DMS79 (cell line): ENCODE measurements around the gene GJD4.

Experiments used
- DNase-seq: peaks from one replicate; lab custom pipeline; 2025; lab: John Stamatoyannopoulos, UW

GJD4 gene

DNA sequence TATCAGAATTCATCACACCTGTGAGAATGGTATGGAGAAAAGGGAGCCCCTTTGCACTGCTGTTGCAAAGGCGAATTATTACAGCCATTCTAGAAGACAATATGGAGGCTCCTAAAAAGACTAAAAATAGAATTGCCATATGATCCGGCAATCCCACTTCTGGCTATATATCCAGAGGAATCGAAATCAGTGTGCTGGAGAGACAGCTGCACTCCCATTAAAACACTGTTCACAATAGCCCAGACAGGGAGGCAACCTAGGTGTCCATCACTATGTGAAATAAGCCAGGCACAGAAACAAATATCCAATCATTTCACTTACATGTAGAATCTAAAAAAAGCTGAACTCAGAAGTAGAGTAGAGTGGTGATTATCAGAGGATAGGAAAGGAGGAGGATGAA lies 26.0 kb upstream of the GJD4 start:
- DNase-seq, result no peak

DNA sequence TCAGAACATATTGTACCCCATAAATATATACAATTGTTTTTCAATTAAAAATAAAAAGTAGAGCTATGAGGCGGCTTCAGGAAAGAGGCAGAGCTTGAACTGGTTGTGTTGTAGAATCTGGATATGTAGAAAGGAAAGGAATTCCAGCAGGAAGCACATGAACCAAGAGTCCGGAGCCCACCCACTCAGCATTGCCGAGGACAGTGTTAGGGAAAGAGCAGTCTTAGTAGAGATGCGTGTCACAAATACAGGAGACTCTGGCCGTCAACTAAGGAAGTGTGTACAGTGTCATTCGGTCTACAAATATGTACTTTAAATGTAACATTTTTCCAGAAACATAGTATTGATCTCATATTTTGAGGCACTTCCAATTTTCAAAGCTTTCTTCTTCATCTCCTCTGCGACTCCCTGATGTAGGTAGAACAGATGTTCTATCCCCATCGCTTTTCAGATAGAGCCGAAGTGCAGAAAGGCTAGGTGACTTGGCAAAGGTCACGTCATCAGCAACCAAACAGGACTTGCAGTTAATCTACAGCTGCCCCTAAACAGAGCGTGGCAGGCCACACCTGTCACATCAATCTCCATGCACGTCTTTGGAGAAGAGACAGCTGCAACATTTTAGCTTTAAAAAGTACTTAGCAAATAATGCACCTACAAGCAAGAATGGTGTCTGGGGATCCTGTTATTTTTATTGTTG lies 25.3 kb upstream of the GJD4 start:
- no peak for DNase-seq

DNA sequence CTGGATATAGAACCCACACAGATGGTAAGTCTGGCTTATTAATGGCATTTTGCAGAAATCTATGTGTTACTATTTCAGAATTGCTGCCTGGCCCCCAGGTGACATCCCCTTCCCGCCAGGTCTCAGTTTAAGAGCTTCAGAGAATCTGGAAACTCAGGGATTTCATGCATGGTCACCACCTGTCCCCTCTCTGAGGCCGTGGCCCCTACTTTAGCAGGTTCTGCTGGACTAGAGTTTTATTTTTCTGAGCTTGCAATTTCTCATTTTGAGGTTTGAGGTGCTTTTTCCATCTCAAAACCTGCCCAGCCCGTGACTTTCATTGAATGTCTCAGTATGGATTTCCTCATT lies 24.7 kb upstream of the GJD4 start:
- DNase-seq, result no peak

DNA sequence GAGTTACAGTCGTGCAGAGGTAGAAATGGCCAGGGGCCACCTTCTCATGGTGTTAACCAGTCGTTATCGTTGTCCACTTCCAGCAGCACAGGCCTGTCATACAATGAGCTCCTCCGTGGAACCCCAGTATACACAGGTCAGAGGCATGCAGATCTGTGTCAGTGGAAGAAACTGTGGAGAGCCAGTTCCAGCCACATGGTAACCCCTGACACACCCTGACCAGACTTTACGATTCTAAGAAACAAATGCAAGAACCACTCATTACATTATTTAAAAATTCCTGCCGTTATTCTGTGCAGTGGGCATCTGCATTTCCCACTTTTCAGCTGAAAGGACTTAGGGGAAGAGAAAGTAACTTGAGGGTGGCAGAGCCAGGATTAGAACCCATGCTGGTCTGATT lies 23.5 kb upstream of the GJD4 start:
- DNase-seq, result no peak

DNA sequence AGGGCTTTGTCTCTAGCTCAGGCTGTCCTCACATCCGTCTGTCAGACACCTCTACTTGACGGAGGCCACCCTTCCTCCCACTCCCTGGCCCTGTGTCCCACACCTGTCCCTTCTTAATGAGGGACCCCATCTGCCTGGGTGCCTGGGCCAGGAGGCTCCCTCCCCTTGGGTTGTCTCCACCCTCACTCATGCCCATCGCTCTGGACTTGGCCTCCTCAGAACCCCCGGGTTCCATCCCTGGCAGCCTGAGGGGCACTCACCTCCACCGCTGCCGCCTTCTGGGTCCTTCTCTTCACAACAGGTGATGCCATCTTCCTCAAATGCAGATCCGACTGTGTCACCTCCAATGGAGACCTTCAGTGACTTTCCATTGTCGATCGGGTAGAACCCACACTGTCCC lies 20.2 kb upstream of the GJD4 start:
- DNase-seq, result no peak

DNA sequence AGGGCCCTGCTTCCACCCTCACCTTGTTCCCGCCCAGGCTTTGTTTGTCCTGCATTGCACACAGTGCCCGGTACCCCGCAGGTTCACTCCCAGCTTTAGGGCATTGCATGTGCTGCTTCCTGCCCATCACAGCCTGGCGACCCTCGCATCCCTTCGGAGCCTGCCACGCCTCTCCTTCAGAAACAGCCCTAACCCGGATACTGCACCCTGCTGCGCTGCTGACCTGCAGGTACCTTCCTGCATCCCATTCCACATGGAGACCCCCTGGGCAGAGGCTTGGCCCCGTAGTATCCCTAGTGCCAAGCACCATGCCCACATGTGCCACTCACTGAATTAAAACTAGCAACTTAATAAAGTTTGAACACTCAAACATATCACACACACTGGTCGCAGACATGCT lies 19.8 kb upstream of the GJD4 start:
- no peak for DNase-seq

DNA sequence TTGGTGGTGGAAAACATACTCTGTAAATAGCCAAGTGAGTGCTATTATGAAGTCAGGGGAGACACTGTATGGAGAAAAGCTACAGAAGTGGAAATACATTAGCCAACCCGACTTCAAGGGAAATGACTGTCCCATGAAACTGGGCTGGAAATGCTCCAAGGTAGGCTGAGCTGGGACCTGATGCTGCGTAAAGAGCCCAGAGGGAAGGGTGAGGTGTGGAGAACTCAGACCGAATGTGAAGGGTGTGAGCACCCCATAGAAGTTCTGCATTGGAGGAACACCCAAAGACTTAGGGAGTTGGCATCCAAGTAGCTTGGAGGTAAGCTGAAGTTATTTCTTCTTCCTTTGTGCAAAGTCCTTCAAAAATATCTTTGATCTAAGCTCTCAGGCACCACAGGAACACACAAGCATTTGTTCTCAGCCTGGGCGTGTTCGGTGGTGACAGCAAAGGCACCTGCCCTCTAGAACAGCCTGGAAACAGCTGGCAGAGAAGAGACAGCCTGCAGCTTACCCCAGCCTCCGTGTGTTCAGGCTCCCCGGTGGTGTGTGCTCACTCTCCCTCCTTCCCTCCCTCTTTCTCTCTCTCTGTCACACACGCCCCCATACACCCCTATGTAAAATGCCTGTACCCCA lies 19.1 kb upstream of the GJD4 start:
- DNase-seq, result no peak

DNA sequence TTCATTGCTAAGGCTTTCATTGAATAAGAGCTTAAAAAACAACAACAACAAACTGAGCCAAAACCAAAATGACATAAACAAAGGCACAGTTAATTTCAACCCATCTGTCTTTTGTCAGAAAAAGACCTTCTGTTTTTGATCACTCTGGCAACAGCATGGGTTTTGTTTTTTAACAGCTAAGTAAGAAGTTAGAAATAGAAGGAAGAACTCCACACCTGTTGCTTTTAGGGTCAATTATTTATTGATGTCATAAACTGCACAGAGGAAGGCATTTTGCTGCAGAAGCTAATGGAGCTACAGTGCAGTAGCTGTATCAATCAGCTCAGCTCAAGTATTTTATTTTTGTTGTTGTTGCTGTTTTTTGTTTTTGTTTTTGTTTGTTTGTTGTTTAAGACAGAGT lies 16.3 kb upstream of the GJD4 start:
- DNase-seq, result no peak

DNA sequence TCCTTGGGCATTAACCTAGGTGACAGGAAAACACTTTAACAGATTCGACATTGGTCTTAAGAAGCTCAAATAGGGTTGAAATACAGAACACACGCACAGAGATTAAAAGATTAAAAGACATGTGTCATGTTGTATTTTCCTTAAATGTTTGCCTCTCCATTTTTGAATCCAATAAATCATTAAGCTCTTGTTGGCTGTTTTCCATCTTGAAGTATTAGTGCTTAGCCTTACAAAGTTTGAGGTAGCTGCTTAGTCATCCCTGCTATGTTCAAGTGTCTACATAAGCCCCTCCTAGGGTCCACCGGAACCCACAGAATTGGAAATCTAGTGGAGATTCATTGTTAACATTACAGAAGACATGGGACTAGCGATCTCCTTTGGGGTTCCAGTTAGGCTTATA lies 12.7 kb upstream of the GJD4 start:
- no peak for DNase-seq

DNA sequence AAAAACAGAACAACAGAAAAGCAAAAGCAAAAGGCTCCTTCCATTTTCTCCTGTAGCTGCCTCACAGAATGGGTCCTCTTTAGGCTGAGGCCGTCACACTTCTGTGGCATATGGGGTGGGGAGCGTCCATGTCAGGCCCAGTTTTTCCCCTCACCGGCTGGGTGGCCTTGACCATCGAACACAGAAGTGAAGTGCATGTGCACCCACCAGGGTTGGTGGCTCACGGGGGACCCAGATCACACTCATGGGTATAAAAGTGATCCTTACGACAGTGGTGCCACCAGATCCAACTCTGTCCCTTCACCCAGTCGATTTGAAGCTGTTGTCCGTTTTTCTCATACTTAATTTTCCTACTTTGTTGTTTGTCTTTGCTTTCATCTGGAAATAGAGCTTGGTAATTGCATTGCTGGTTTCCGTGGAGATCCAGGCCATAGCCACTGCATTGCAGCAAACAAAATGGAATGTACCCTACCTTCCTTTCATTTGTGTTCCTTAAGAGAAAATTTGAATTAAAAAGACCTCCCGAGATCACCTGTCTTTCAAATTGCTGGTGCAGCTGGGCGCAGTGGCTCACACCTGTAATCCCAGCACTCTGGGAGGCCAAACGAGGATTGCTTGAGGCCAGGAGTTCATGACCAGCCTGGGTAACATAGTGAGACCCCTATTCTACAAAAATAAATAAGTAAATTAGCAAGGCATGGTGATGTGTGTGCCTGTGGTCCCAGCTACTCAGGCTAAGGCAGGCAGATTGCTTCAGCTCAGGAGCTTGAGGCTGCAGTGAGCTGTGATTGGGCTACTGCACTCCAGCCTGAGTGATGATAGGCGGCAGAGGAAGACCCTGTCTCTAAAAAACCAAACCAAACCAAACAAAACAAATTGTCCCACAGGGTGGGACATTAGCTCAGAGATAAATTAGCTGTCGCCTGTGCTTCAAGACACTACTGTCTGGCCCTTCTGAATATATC lies 10.7 kb upstream of the GJD4 start:
- DNase-seq, result no peak

DNA sequence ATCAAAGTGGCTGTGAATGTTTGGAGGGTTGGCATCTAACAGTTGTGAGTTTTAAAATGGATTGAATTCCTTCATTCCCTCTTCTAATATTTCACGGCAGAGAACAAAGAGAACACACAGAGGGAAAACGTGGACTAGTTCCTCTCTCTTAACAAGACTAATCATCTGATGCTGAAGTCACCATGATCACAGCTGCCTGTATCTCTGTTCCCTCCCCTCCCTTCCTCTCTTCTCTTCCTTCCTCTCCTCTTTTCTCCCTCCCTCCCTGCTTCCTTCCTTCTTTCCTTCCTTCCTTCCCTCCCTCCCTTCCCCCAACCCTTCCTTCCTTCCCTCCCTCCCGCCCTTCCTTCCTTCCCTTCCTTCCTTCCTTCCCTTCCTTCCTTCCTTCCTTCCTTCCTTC lies 10.0 kb upstream of the GJD4 start:
- no peak for DNase-seq

DNA sequence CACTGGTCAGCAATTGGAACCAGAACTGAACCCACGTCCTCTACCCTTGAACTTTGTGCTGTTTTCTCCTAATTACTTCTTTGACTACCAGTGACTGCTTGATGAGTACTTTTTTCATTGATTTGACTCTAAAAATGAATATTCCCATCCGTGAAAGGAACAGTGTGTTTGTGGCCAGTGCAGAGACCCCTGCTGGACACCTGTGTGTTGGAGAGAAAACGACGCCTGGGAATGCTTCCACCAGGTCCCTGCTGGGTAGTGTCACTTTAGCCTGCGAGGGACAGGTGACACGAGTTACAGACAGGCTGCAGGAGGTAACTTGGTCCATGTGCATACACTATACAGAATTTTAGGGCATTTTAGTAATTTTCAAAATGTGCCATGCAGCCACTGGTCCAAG lies 6.8 kb upstream of the GJD4 start:
- no peak for DNase-seq

DNA sequence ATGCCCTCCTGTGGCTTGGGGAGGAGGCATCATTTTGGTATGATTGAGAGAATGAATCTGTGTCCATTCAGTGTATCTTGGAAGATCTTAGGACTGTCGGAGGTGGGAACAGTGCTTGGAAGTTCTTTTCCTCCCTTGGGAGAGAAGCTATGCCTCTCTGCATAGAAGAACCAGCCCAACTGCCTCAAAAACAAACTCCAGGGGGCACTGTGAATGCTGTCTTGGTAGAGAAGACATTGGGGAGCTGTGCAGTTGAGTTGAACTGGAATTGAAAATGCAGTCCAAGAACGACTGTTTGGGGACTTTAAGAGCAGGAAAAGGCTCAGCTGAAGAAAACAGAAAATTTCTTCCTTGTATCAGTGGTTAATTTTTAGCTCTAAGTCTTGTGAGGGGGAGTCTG lies 4.9 kb upstream of the GJD4 start:
- no peak for DNase-seq

DNA sequence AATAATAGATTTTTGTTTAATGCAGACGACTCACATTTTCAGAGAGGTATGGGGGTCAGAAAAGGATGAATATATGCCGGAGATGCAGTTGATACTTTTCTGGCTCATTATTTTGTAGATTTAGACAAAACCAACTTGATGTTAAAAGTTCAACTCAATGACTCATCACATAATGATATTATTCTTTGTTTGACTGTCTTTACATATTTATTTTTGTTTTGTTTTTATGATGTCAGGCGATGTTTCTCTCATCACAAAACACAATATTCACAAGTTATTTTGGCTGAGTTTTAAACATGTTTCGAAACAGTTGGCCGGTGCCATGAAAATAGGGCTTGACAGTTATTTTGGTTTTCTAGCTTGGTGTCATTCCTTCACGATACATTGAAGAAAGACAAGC lies 1.3 kb downstream of the GJD4 start:
- DNase-seq, result no peak

DNA sequence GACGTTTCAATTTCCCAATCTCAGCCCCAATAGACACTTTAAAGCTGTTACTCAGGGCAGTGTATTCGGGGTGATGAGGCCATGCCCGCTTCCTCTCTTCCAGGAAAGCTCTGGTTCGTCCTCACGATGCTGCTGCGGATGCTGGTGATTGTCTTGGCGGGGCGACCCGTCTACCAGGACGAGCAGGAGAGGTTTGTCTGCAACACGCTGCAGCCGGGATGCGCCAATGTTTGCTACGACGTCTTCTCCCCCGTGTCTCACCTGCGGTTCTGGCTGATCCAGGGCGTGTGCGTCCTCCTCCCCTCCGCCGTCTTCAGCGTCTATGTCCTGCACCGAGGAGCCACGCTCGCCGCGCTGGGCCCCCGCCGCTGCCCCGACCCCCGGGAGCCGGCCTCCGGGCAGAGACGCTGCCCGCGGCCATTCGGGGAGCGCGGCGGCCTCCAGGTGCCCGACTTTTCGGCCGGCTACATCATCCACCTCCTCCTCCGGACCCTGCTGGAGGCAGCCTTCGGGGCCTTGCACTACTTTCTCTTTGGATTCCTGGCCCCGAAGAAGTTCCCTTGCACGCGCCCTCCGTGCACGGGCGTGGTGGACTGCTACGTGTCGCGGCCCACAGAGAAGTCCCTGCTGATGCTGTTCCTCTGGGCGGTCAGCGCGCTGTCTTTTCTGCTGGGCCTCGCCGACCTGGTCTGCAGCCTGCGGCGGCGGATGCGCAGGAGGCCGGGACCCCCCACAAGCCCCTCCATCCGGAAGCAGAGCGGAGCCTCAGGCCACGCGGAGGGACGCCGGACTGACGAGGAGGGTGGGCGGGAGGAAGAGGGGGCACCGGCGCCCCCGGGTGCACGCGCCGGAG lies 2.6 kb downstream of the GJD4 start:
- DNase-seq, result no peak

DNA sequence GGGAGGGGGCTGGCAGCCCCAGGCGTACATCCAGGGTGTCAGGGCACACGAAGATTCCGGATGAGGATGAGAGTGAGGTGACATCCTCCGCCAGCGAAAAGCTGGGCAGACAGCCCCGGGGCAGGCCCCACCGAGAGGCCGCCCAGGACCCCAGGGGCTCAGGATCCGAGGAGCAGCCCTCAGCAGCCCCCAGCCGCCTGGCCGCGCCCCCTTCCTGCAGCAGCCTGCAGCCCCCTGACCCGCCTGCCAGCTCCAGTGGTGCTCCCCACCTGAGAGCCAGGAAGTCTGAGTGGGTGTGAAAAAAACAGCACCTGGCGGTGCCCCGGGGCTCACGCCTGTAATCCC lies 3.2 kb downstream of the GJD4 start:
- DNase-seq, result no peak

DNA sequence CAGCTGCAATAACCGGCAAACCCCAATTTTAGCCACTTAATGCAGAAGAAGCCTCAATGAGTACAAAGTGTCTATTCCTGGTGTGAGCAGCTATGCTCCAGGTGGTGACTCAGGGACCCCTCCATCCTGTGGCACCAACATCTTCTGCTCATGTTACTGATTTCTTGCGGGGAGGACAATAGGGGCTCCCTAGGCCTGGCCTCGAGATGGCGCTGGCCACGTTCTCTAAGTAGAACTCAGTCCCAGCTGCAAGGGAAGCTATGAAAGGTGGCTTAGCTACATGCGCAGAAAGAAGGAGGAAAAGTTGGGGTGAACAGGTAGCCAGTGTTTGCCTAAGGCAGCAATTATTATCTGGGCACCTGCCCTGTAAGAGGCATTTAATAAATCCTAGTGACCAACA lies 6.6 kb downstream of the GJD4 start:
- DNase-seq, result no peak

DNA sequence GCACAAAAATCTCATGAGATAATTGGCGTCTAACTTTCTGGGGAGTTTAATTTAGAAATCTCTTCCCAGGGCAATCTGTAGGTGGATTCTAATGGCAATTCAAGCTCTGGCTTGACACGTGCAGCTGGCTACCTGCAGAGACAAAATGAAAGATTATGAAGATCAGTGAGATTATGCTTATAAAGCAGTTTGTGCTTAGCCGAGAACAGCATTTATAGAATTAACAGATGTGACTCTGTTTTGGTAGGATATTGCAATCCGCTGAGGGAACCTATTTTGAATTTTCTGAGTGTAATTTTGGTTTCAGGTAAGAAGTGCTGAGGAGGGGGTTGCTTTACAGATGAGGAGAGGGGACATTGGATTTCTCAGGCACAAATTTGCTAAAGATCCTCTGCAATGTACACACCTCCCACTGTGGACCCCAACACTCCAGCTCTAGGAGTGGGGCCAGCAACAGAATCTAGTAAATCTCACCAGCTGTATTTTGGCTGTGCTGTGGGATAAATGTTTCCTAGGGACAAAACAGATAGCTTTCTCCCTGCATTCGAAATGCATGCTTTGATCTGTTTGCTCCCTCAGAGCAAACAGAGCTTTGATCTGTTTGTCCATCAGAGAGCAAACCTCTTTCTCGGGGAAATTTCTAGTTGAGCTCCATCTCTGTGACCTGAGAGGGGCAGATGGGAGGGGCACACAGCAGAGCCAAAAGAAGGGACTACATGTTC lies 7.4 kb downstream of the GJD4 start:
- DNase-seq, result no peak

DNA sequence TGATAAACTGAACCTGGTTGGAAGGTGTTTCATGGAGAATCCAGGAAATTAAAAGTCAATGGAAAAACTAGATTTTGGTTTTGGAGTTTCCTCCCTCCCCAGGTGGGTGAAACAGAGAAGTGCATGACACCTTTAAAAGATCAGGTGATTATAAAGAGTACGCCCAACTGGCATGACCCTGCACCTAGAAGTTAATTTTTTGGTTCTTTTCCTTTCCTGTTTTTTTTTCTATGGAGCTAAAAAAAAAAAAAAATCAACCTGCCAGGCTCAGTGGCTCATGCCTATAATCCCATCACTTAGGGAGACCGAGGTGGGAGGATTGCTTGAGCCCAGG lies 7.9 kb downstream of the GJD4 start:
- no peak for DNase-seq

DNA sequence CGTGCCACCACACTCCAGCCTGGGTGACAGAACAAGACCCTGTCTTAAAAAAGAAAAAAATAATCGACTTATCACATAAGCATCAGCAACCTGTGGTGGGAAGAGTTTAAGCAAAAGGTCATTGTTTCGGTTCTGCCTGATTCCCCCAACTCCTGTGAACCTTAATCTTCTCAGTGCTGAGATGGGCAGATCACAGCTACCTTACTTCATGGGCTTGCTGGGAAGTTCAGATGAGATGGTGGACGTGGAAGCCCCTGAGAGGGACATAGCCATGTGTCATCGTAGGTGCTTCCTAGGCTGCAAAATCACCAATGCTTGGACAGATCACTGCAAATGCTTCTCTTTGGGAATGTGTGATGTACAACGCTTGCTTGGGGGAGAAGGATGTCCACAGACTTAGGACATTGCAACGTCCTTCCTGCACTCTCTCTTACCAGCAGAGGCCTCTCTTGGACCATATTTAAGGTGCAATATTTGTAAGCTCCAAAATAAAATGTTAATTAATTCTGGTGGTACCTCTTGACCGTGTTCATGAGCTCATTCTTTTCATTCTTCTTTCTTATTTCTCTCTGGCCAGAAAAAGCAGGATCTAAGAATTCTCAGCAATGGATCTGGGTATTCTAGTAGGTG lies 8.6 kb downstream of the GJD4 start:
- no peak for DNase-seq

DNA sequence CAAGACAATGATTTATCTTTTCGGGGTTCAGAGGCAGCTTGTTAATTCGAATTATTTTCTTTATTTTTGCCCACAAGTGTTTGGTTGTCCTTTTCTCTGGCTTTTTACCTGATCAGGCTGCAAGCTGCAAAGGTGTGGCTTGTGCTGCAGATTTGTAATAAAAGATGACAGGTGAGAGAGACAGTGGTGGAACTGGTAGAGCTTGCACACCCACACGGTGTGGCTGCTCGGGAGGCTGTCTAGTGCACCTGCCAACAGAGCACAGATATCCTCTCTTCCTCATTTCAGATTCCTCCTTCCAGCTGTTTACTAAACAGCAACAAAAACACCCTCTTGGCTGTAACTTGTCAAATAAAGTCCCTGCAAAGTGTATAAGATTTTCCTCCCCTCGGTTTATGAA lies 9.2 kb downstream of the GJD4 start:
- no peak for DNase-seq
